ENCODE data around the gene CEND1.

The CEND1 gene

DNA sequence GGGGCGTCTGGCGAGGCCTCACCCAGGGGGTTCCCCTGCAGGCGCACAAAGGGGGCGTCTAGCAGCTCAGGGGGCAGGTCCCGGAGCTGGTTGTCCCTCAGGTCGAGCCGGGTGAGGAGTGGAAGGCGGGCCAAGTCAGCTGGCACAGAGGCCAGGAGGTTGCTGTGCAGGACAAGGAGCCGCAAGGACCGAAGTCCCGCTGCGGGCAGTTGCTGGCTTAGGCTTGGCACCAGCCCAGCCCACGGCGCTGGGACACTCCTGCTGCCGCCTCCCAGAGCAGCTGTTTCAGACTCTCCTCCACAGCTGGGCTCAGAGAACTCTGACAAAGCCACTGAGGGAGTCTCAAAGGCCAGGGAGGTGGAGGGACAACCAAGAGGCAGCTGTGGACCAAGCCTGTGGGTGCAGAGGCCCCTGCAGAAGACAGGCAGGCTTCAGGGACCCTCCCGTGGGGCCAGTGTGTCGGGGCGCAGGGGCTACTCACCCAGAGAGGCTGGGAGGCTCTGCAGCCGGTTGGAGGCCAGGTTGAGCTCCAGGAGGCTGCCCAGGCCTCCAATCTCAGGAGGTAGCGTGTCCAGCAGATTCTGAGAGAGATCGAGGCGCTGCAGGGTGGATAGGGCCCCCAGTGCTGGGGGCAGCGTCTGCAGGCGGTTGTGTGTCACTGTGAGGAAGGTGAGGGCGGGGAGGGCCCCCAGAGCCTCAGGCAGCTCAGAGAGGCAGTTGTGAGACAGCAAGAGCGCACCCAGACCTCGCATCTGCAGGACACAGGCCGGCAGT lies 13.0 kb upstream of the CEND1 start:
- TF ChIP-seq, protein P1, sequence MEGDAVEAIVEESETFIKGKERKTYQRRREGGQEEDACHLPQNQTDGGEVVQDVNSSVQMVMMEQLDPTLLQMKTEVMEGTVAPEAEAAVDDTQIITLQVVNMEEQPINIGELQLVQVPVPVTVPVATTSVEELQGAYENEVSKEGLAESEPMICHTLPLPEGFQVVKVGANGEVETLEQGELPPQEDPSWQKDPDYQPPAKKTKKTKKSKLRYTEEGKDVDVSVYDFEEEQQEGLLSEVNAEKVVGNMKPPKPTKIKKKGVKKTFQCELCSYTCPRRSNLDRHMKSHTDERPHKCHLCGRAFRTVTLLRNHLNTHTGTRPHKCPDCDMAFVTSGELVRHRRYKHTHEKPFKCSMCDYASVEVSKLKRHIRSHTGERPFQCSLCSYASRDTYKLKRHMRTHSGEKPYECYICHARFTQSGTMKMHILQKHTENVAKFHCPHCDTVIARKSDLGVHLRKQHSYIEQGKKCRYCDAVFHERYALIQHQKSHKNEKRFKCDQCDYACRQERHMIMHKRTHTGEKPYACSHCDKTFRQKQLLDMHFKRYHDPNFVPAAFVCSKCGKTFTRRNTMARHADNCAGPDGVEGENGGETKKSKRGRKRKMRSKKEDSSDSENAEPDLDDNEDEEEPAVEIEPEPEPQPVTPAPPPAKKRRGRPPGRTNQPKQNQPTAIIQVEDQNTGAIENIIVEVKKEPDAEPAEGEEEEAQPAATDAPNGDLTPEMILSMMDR (conservative IDR thresholded peaks at IDR 0.05; ENCODE audit: low read length), result no peak
- no peak for TF ChIP-seq EZH2phosphoT487 (IDR thresholded peaks at IDR 0.05; ENCODE audit: borderline replicate concordance)
- H2AFZ ChIP-seq (ENCODE audit: low read length), result no peak overlapping the region
- peaks cover 27% of the 10 kb centered on the region; the same call in 1 of the 2 replicates for H3K79me2 ChIP-seq (ENCODE audit: insufficient read depth, low read length)
- H3K4me2 ChIP-seq (ENCODE audit: low read depth, low read length, poor library complexity, severe bottlenecking), result peak overlapping the region; percentile 100
- peak overlapping the region; percentile 99 for H3K9ac ChIP-seq (ENCODE audit: low read depth, low read length, poor library complexity, severe bottlenecking)
- no peaks in the 10 kb centered on the region for H3K9me2 ChIP-seq (replicated peaks; ENCODE audit: low read depth, low read length)
- peaks cover 7% of the 10 kb centered on the region for H4K20me1 ChIP-seq (ENCODE audit: insufficient read depth, low read length, poor library complexity, severe bottlenecking)
- peaks cover 18% of the 10 kb centered on the region for H3K4me1 ChIP-seq (ENCODE audit: insufficient read depth, low read length, poor library complexity, severe bottlenecking)
- H3K9me3 ChIP-seq (ENCODE audit: insufficient read depth, low read depth, low read length), result no peaks in the 10 kb centered on the region
- H3K36me3 ChIP-seq (ENCODE audit: insufficient read depth, low read length), result no peaks in the 10 kb centered on the region
- H3K27me3 ChIP-seq (ENCODE audit: insufficient read depth, low read length, poor library complexity, severe bottlenecking), result no peaks in the 10 kb centered on the region
- no peak overlapping the region for H3K4me3 ChIP-seq (ENCODE audit: low read length, poor library complexity, severe bottlenecking)
- H3F3A ChIP-seq (ENCODE audit: low read depth), result no peaks in the 10 kb centered on the region; the same call in 1 of the 2 replicates

DNA sequence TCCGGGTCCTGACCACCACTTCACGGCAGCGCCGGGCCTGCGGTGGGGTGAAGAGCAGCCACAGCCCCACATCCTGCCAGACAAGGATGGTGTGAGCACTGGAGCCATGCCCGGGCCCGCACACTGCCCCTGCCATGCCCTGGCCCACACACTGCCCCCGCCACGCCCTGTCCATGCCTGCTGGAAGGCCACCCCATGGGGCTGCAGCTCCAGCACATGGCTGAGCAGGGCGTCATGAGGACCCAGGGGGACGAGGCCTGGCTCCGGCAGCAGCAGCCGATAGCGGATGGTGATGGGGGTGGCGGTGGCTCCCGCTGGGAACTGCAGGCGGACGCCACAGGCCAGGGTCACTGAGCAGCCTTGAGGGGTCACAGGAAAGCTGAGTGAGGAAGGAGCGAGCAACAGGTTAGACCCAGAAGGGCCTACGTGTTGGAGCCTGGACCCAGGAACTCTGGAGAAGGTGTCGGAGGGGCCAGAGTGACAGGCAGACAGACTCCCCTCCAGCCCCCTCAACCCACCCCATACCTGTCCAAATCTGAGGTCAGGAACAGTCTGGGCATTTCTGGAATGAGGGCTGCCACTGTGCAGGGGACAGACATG lies 12.2 kb upstream of the CEND1 start:
- Histone ChIP-seq H3K4me2 (ENCODE audit: low read depth, low read length, poor library complexity, severe bottlenecking) (no peak overlapping the region), H3K9me3 (ENCODE audit: insufficient read depth, low read depth, low read length) (no peaks in the 10 kb centered on the region), H3K27me3 (ENCODE audit: insufficient read depth, low read length, poor library complexity, severe bottlenecking) (no peaks in the 10 kb centered on the region), H3K79me2 (ENCODE audit: insufficient read depth, low read length) (peaks cover 23% of the 10 kb centered on the region; the same call in 1 of the 2 replicates), H2AFZ (ENCODE audit: low read length) (no peak overlapping the region), H3K4me3 (ENCODE audit: low read length, poor library complexity, severe bottlenecking) (no peak overlapping the region), H4K20me1 (ENCODE audit: insufficient read depth, low read length, poor library complexity, severe bottlenecking) (peaks cover 7% of the 10 kb centered on the region), H3K36me3 (ENCODE audit: insufficient read depth, low read length) (no peaks in the 10 kb centered on the region), H3K4me1 (ENCODE audit: insufficient read depth, low read length, poor library complexity, severe bottlenecking) (peaks cover 18% of the 10 kb centered on the region), H3K9me2 (replicated peaks; ENCODE audit: low read depth, low read length) (no peaks in the 10 kb centered on the region), H3F3A (ENCODE audit: low read depth) (no peaks in the 10 kb centered on the region; the same call in 1 of the 2 replicates), H3K9ac (ENCODE audit: low read depth, low read length, poor library complexity, severe bottlenecking) (no peak overlapping the region)
- TF ChIP-seq, protein P1 (conservative IDR thresholded peaks at IDR 0.05; ENCODE audit: low read length), result no peak
- TF ChIP-seq EZH2phosphoT487 (IDR thresholded peaks at IDR 0.05; ENCODE audit: borderline replicate concordance), result no peak

DNA sequence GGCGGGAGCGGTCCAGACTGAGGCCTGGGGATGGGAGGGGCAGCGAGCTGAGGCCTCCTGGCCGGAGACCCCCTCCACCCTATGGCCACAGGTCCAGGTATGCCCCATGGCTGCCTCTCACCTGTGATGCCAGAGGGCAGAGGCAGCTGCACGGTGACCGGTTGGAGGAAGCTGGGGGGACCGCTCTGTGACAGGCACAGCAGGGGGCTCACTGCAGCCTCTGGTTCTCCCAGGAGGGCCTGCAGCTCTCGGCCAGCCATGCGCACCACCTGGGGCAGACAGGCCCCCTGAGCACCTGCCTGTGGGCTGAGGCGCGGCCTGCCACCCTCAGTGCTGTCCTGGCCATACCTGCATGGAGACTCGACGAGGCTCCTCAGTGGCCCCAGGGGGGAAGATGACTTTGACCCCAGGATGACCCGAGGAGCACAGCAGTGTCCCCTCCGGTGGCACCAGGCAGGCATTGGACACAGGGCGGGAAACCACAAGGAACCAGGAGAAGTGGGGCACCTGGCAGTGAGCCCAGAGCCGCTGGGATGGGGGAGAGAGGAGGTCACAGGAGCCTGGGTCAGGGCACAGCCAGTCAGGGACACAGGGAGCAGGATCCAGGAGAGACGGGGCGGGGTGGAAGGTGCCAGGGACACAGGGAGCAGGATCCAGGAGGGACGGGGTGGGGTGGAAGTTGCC lies 11.3 kb upstream of the CEND1 start:
- H3F3A ChIP-seq (ENCODE audit: low read depth), result peaks cover 3% of the 10 kb centered on the region; the same call in 1 of the 2 replicates
- no peak overlapping the region for H3K4me2 ChIP-seq (ENCODE audit: low read depth, low read length, poor library complexity, severe bottlenecking)
- no peak overlapping the region for H3K4me3 ChIP-seq (ENCODE audit: low read length, poor library complexity, severe bottlenecking)
- H3K4me1 ChIP-seq (ENCODE audit: insufficient read depth, low read length, poor library complexity, severe bottlenecking), result peaks cover 27% of the 10 kb centered on the region
- no peaks in the 10 kb centered on the region for H3K36me3 ChIP-seq (ENCODE audit: insufficient read depth, low read length)
- H3K9me2 ChIP-seq (replicated peaks; ENCODE audit: low read depth, low read length), result no peaks in the 10 kb centered on the region
- H3K79me2 ChIP-seq (ENCODE audit: insufficient read depth, low read length), result peaks cover 32% of the 10 kb centered on the region; the same call in 1 of the 2 replicates
- TF ChIP-seq, protein P1 (conservative IDR thresholded peaks at IDR 0.05; ENCODE audit: low read length), result no peak
- TF ChIP-seq EZH2phosphoT487 (IDR thresholded peaks at IDR 0.05; ENCODE audit: borderline replicate concordance), result no peak
- no peak overlapping the region for H3K9ac ChIP-seq (ENCODE audit: low read depth, low read length, poor library complexity, severe bottlenecking)
- no peaks in the 10 kb centered on the region for H3K27me3 ChIP-seq (ENCODE audit: insufficient read depth, low read length, poor library complexity, severe bottlenecking)
- peaks cover 16% of the 10 kb centered on the region for H4K20me1 ChIP-seq (ENCODE audit: insufficient read depth, low read length, poor library complexity, severe bottlenecking)
- no peaks in the 10 kb centered on the region for H3K9me3 ChIP-seq (ENCODE audit: insufficient read depth, low read depth, low read length)
- H2AFZ ChIP-seq (ENCODE audit: low read length), result no peak overlapping the region

All from Loucy (cell line).